Fibroblast of the conjunctiva (primary cell): ENCODE measurements around the gene PHACTR1.

Experiments used
- DNase-seq: peaks from one replicate; pipeline ENCODE4 v3.0.0-alpha.2; 2010; ENCODE audit warnings: low read depth

Gene PHACTR1

GRCh38 chr6:12849809-12850198 is 133.2 kb downstream of the PHACTR1 start:
- DNase-seq: no peak

- DNase-seq: no peak
Observed at GRCh38 chr6:12851123-12851695, 134.6 kb downstream of the PHACTR1 start.

GRCh38 chr6:12861603-12862002 is 145.0 kb downstream of the PHACTR1 start:
- DNase-seq: no peak

DNA sequence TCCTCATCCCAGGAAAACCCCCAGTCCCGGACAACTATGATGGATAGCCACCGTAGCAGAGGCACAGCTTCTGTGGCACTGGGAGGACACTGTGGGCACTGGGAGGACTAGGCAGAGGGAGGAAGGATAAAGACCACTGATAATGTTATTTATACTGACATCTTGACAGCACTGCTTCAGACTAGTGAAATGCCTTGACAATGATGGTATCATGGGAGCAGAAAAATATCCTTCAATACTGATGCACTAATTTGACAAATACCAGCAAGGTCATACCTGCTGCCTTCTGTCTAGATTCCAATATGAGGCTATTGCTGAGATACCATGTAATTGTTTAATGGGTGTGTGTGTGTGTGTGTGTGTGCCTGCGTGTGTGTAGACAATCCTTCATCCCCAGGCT is 148.6 kb downstream of the PHACTR1 start:
- DNase-seq: no peak

DNA sequence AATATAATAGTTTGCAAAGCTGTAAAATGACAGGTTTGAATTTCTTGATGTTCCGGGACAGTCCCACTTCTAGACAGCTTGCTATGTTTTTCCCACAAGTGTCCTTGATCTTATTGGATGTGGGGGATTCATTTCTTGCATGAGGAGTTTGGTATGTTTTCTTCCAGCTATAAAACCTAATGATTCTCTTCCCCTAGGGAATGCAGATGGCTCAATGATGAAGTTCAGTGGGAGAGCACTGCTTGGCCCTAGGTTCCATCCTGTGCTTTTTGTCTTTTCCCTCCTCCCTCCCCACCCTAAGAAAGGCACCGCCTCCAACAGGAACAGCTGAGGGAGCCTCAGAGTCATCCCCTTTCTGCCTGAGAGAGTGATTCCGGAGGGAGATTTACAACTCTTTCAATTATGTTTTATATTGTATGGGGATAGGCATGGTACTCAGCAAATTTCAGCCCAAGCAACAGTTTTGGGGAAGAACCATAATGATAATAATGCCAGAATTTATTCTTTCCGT is 149.2 kb downstream of the PHACTR1 start:
- no peak for DNase-seq

DNA sequence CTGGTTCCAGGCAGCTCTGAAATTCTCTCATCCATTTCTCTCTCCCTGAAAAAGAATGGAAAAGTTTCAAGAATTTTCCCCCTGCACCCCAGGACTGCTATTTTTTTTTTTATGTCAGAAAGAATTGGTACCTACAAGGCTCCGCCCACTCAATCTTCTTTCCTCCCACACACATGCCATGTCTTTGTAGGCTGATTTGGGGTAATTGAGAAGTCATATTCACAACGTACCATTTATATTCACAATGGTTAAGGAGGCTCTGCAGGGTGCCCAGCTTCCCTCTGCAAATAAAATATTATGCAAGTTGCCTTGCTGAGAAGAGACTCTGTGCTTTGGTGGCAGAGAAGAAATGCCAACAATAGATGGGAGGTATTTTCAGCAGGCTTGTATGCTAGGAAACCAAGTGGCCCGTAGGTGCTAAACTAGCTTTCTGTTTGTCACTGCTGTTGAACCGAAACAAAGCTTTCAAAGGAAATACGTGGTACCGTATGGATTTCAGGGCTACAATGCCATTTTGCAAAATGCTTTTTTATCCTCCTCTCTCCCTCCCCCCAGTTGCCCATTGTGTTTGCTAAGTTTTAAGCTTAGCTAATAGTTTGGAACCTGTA is 150.0 kb downstream of the PHACTR1 start:
- DNase-seq: no peak

- DNase-seq: no peak
Observed at GRCh38 chr6:12869816-12870432, 153.4 kb downstream of the PHACTR1 start.

- DNase-seq: no peak
Observed at GRCh38 chr6:12873691-12874090, 157.1 kb downstream of the PHACTR1 start.

DNA sequence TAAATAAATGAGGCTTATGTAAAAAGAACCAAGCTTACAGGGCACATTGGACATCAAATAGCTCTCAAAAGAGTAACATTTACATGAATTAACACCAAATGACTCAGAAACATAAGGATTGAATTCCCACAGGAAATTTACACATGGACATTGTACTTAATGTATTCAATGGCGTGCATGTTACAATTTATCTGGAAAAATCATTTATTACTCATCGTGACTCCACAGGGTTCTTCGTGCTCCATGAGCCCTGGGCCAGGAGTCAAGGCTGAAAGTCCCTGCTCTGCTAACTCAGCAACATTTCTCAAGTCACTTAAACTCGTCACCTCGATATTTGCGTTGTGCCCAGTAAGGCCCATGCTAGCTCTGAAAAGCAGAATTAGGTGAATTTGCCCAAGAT is 158.5 kb downstream of the PHACTR1 start:
- peak; percentile 6 for DNase-seq

GRCh38 chr6:12878741-12879140 is 162.2 kb downstream of the PHACTR1 start:
- no peak for DNase-seq

DNA sequence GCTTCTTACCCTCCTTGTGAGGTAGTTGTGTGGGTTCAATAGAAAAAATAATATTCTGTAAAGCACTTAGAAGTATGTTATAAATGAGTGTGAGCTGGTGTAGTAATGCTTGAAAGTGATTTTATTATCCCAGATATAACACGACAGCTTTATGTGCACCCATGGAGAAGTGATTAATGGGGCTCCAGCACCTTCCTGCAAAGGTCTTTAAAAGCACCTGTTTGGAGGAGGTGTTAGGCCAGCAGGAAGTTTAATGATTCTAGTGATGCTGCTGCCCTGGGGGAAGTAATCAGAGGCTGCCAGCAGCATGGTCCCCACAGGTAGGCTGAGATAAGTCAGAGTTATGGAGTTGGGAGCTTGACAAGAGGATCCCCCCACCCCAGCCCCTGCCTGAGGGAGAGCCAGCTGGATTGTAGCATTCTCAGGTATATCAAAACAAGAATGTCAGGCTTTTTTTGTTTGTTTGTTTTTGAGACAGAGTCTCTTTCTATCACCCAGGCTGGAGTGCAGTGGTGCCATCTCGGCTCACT is 166.3 kb downstream of the PHACTR1 start:
- no peak for DNase-seq

DNA sequence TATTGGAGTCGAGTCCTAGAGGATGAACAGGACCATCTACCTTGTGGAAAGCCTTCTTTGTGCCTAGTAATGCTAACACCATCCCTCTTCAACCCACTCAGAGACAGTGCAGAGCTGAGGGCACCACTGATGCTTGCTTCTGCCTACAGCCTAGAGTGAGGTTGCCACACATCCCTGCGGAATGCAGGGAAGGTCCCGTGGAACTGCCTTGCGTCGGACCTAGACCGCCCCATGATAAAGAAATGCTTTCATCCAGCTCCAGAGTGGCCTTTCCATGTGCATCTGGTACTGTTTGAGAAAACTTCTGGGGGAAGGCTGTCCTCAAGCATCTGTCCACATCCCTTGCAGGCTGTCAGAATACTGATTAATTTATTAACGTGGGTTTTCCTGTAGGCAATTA is 168.4 kb downstream of the PHACTR1 start:
- DNase-seq: no peak

DNA sequence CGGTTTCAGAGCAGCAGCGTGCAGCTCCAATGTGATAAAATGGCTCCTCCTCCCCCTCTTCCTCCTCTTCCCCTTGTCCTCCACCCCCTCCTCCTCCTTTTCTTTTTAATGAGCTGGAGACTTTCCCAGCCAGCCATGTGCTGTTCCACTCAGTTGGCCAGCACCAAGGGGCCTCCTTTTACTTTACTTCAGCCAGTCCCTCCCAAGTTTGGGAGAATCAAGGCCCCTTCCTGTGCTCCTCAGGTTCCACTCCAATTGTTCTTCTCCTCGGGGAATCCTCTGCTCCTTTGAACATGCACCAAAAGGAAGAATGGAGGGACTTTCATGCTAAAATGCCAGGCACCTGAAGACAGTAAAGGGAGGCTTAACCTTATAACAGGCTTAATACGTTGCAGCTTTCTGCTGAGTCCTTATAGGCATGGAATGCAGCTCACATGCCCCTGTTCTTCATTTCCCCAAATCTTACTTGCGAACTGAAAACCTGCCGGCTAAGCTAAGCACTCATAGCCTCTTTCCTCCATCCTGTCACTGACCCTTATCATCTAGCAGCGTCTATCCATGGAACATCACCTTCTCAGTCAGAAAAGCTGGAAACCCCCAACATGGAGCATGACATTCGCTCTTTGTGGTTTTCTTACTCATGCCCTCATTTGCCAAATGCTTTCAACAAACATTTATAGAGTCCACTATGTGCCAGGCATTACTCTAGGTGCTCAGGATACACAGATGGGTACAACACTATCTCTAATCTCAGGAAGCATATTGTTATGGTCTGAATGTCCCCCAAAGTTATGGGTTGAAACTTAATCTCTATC is 170.6 kb downstream of the PHACTR1 start:
- no peak for DNase-seq

DNA sequence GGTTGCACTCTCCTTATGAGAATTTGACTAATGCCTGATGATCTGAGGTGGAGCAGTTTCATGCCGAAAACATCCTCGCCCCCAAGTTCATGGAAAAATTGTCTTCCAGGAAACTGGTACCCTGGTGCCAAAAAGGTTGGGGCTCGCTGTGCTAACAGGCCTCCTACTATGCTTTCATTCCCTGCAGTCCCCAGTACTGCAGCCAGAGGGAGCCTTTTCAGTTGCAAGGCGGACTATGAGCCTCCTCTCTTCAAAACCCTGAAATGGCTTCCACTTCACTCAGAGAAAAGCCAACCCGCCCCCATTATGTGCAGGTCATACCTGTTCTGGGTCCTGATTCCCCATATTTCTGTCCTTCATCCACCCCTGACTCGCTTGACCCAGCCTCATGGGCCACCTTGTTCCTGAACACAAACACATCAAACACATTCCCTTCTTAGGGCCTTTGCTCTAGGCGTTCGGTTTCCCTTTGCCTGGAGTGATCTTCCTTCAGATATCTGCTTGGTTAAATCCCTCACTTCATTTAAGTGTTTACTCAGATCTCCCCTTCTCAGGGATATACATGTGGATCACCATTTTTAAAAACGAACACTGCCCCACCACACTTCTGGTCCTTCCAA is 173.7 kb downstream of the PHACTR1 start:
- no peak for DNase-seq

- no peak for DNase-seq
Observed at GRCh38 chr6:12891595-12891994, 175.0 kb downstream of the PHACTR1 start.

DNA sequence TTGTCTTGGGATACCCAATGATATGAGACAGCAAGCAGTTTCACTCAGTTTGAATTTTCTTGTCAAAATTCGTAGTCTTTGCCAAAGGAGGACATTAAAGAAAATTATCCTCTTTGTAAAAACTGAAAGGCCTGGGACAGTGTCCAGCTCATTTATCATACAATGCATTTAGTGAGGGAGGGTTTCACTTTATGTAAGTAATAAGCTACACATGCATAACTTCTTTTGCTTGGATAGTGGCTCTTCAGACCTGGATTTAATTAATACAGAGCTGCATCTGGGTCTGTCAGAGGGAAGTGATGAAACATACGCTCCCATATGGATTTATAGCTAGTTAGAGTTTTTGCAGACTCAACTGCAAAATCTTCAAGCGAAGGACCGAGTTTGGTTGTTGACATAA is 175.6 kb downstream of the PHACTR1 start:
- DNase-seq: peak; percentile 10

DNA sequence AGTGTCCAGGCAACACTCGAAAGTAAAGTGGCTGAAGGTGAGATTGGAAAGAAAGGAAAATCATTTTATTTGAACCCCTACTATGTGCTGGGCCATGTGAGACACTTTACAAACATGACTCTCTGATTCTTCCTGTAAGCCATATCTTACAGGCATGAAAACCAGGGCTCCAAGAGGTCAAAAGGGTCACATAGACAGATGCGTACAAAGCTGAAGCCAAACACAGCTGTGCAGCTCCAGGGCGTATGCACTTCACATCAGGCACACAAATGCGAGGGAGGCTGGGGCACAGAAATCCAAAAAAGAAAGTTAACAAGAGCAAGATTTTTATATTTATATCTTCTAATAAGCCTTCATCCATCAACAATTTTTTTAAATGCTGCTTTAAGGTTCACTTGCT is 176.5 kb downstream of the PHACTR1 start:
- no peak for DNase-seq

- DNase-seq: no peak
Observed at GRCh38 chr6:12895721-12896120, 179.2 kb downstream of the PHACTR1 start.

- DNase-seq: no peak
Observed at GRCh38 chr6:12896208-12896733, 179.7 kb downstream of the PHACTR1 start.

GRCh38 chr6:12898603-12899002 is 182.0 kb downstream of the PHACTR1 start:
- no peak for DNase-seq

DNA sequence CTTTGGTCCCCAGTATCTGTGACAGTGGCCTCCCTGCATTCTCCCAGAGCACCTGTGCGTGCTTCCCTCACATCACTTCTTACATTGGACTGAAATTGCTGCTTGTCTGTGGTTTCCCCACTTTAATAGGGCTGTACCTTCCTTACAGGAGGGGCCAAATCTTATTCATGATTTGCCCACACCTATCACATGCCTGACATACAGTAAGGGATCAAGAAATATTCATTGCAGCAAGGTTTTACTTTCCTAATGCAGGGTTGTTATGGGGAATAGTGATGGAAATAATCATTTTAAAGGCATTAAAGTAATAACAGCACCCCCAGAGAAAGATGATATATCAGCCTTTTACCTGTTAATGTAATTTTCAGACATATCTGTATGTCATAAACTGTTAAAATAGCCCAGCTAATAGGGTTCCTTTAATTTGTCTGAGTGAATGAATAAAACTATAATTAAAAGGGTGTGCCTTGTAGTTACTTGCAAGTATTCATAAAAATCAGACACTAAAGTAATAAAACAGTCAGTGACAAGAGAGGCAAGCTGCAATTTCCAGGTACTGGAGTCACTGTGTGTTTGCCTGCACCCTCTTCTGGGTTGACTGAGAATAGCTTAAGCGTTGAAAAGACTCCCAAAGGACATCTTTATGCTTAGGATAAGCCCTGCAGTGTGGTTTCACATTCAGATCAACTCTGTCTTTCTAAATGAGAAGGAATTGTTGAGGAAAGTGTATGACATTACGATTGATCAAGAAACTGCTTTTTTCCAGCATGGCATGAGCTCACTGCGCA is 182.7 kb downstream of the PHACTR1 start:
- DNase-seq: no peak
